Epithelial cell of esophagus (primary cell): ENCODE data around the gene KRTAP25-1.
A peak's percentile ranks its signal among the peaks of the same experiment; 100 is the strongest.

Experiments
- DNase-seq: peaks from one replicate; pipeline ENCODE4 v3.0.0; 2010; ENCODE audit warnings: low read depth
- H3K4me3 ChIP-seq: 2 replicates; pipeline ENCODE4 v1.5.1; 2011; ENCODE audit warnings: mild to moderate bottlenecking, low read length, control low read depth
- TF ChIP-seq, protein P1 (sequence below): IDR thresholded peaks from 2 replicates; pipeline ENCODE4 v1.5.1; 2011; ENCODE audit warnings: low read depth, mild to moderate bottlenecking, low read length, control low read depth, inconsistent platforms; ENCODE audit not compliant: insufficient read depth; ENCODE audit errors: missing control alignments

Gene KRTAP25-1

DNA sequence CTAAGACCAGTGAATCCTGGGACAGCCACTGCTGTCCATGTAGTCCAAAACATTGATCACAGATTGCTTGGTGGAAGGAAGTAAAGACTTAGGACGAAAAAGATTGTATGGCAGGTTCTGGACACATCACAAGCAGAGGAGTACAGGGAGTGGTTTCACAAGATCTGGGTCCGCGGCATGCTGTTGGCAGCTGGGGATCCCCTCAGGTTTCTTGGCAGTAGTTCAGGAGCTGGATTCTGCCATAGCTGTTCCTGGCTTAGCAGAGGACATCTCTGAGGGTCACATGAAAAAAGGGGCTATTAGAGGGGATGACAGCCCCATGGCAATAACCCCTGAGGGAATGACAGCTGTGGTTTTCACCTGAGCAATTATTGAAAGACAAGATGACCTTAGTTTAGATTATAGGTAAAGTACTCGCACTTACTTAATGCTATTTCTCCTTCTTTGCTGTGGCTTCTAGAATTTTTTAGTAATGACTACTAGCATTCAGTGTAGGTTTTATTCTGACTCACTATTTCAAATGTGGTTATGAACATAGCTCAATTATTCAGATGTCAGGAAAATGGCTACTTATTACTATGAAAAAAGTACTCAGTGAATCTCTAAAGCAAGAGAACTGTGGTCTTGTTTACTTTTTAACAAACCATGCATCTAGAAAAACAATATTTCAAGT lies 40.0 kb upstream of the KRTAP25-1 start:
- no peak overlapping the region for H3K4me3 ChIP-seq
- peak; percentile 44 for DNase-seq
- TF ChIP-seq, protein P1, sequence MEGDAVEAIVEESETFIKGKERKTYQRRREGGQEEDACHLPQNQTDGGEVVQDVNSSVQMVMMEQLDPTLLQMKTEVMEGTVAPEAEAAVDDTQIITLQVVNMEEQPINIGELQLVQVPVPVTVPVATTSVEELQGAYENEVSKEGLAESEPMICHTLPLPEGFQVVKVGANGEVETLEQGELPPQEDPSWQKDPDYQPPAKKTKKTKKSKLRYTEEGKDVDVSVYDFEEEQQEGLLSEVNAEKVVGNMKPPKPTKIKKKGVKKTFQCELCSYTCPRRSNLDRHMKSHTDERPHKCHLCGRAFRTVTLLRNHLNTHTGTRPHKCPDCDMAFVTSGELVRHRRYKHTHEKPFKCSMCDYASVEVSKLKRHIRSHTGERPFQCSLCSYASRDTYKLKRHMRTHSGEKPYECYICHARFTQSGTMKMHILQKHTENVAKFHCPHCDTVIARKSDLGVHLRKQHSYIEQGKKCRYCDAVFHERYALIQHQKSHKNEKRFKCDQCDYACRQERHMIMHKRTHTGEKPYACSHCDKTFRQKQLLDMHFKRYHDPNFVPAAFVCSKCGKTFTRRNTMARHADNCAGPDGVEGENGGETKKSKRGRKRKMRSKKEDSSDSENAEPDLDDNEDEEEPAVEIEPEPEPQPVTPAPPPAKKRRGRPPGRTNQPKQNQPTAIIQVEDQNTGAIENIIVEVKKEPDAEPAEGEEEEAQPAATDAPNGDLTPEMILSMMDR, result no peak

DNA sequence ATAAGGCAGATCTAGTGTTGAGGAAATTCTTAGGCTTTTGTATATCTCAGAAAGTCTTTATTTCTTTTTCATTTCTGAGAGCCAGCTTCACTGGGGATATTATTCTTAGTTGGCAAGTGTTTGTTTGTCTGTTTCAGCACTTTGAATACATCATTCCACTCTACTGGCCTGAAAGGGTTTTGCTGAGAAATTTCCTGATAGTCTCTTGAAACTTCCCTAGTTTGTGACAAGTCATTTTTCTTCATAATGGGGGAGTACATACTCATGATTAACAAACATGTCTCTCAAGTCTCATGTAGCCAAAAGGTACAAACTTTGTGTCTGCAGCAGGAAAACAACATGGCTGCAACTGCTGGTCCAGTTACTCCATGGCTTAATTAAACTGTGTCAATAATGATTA lies 37.1 kb upstream of the KRTAP25-1 start:
- no peak for DNase-seq
- H3K4me3 ChIP-seq, result no peak overlapping the region
- TF ChIP-seq, protein P1, result no peak

DNA sequence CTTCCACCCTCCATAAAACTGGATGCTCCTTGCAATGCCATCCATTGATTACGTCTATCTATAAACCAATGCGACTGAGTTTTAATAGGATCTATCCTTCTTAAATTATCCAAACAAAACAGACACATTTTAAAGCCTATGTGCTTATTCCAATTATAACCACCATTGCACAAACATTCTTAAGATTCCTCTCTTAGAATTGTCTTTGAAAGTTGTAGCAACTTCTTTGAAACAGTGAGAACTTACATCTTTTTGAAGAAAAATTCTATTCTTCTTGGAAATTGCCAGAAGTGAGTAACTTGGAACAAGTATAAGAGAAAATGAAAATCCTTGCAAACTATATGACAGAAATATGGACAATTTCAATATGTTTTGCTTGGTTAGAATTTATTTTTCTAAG lies 30.9 kb upstream of the KRTAP25-1 start, which contains the start of gene KRTAP26-1:
KRTAP26-1 (minus strand) TSS at position 101 of the 400 bp plus-strand sequence. CDS start 280 bp downstream, outside the sequence.
- H3K4me3 ChIP-seq, result no peak within 1 kb of the TSS
- TF ChIP-seq, protein P1, result no peak
- no peak for DNase-seq

DNA sequence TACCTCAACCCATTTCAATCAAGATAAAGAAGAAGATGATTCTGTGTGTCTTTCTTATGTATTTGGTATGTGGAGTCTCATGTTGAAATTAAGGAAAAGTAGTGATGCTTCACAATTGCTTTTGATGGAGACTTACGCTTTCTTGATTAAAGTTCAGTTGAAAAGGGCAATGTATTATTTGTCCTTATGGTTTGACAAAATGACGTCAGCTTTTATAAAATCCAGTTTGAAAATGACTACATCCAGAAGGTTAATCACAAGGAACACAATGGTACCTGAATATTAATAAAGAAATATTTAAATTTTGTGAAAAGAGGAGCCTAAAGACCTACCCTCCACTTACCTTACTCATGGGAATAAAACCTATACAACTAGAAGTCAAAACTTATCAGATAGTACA lies 26.4 kb upstream of the KRTAP25-1 start:
- TF ChIP-seq, protein P1, result no peak
- H3K4me3 ChIP-seq, result no peak overlapping the region
- DNase-seq, result no peak

DNA sequence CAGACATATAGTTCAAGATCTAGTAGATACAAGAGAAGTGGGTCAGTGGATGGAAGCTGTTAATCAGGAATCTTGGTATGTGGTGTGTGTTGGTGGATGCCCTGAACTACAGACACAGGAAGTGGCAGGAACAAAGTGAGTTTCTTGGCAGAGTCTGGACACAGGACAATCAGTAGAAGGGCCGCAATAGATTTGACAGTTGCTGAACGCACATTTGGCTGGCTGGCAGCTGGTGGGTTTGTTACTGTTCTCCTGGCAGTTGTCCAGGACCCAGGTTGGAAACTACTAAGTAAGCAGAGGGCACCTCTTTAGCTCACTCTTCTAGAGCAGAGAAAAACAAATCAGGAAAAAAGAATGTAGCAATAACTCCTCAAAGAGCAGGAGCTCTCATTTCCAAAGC lies 17.6 kb upstream of the KRTAP25-1 start:
- no peak for DNase-seq
- TF ChIP-seq, protein P1, result no peak
- no peak overlapping the region for H3K4me3 ChIP-seq

DNA sequence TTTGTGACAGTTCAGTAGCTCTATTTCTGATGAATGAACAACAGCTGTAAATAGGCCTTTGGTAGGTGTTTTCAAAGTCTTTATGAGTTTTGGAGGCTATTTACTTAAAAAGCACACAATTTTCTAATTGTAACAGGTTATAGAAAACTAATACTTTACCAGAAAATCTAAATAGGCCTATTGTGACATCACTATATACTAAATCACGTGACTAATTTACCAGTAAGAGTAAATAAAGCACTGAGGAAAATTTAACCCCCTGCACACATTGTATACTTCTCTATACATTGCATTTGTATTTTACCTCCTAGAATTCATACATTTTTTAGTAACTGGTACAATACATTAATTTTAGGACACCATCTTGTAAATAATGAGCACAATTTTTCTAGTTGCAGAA lies 15.8 kb upstream of the KRTAP25-1 start:
- DNase-seq, result no peak
- H3K4me3 ChIP-seq, result no peak overlapping the region
- TF ChIP-seq, protein P1, result no peak

DNA sequence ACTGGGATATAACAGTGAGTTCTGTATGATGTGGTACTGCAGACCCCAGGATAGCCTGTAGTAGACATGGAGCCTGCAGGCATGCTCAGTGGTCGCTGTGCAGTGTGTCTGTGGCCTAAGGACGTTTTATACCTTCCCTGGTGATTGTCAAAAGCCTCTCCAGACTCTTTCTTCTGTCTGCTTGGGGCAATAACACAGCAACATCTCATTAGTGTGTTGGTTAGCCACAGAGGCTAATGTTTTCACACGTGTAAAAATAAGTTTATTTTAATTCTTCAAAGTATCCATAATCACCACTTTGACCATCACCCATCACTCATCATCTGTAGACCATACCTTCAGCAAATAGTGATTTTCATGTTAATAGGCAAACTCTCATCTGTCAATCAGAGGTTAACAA lies 6.5 kb downstream of the KRTAP25-1 start, which contains the start of gene KRTAP24-1:
KRTAP24-1 (minus strand) TSS at position 101 of the 400 bp plus-strand sequence; CDS start at position 83, 18 bp downstream.
- no peak for DNase-seq
- H3K4me3 ChIP-seq, result no peak within 1 kb of the TSS
- TF ChIP-seq, protein P1, result no peak
